K562 (cell line): ENCODE measurements around the gene PPEF2. TPM values are rescaled to one million over a fixed set of nuclear protein-coding genes. Genes with fewer than 3 reads are reported as not detected.

ENCODE experiments used
- BMI1 ChIP-seq: fragments of 150-350 bp; IDR thresholded peaks from 2 replicates; pipeline ENCODE4 v1.6.1; 2014; ENCODE audit warnings: low read length
- CC2D1A ChIP-seq: fragments of 450-650 bp; IDR thresholded peaks from 2 replicates; pipeline ENCODE4 v1.6.1; 2017; ENCODE audit warnings: mild to moderate bottlenecking
- DMBX1 ChIP-seq: fragments of 250-450 bp; sonication (Bioruptor Pico); IDR thresholded peaks from 2 replicates; pipeline ENCODE4 v1.8.0; 2022; ENCODE audit warnings: inconsistent platforms, mild to moderate bottlenecking, moderate library complexity, borderline replicate concordance
- ETV6 ChIP-seq, 3 experiments: fragments of 150-350 bp in 1 of 3; sonication (generic) in 1 of 3; formaldehyde crosslinking in 1 of 3; IDR thresholded peaks; 2 replicates each; pipeline versions ENCODE4 v1.6.1 to v1.8.0; 2014 to 2022; ENCODE audit warnings: borderline replicate concordance in 2 of 3, low read depth in 2 of 3, antibody characterized with exemption in 1 of 3, low read length in 1 of 3, mild to moderate bottlenecking in 1 of 3, missing genetic modification reagents in 1 of 3
- FOXO4 ChIP-seq: fragments of 450-650 bp; formaldehyde crosslinking; IDR thresholded peaks from 2 replicates; pipeline ENCODE4 v1.4.0; 2020; ENCODE audit warnings: mild to moderate bottlenecking, moderate library complexity
- HMGN3 ChIP-seq: IDR thresholded peaks from 2 replicates; pipeline ENCODE4 v1.6.1; 2011; ENCODE audit warnings: borderline replicate concordance, low read depth, mild to moderate bottlenecking, mixed read lengths, low read length; ENCODE audit not compliant: insufficient read length; ENCODE audit errors: extremely low read depth
- KLF13 ChIP-seq: fragments of 450-650 bp; IDR thresholded peaks from 2 replicates; pipeline ENCODE4 v1.6.1; 2016; ENCODE audit warnings: missing genetic modification characterization, low read depth, mild to moderate bottlenecking, missing compliant biosample characterization, moderate library complexity, borderline replicate concordance
- MAZ ChIP-seq, 2 experiments: fragments of 450-650 bp in 1 of 2; sonication (generic) in 1 of 2; formaldehyde crosslinking; IDR thresholded peaks in 1 of 2; conservative IDR thresholded peaks in 1 of 2; 2 replicates each; pipeline versions ENCODE4 v1.4.0 to v1.5.0; 2020; ENCODE audit warnings: mild to moderate bottlenecking in 1 of 2, missing genetic modification reagents in 1 of 2
- NFRKB ChIP-seq: fragments of 450-650 bp; IDR thresholded peaks from 2 replicates; pipeline ENCODE4 v1.6.1; 2016; ENCODE audit warnings: low read depth
- NR4A1 ChIP-seq, 2 experiments: fragments of 250-450 bp in 1 of 2; fragments of 450-650 bp in 1 of 2; sonication (Bioruptor Pico) in 1 of 2; IDR thresholded peaks; 2 replicates each; pipeline versions ENCODE4 v1.4.0 to v1.6.1; 2016 to 2020; ENCODE audit warnings: mild to moderate bottlenecking in 2 of 2, missing compliant biosample characterization in 1 of 2, missing genetic modification characterization in 1 of 2, moderate library complexity in 1 of 2
- USF2 ChIP-seq: sonication (generic); formaldehyde crosslinking; IDR thresholded peaks from 2 replicates; pipeline ENCODE4 v1.5.0; 2020; ENCODE audit warnings: missing genetic modification reagents
- ZNF263 ChIP-seq: sonication (generic); formaldehyde crosslinking; IDR thresholded peaks from 2 replicates; pipeline ENCODE4 v1.8.0; 2022; ENCODE audit warnings: mild to moderate bottlenecking, missing genetic modification reagents, borderline replicate concordance
- ZNF695 ChIP-seq: fragments of 450-650 bp; formaldehyde crosslinking; IDR thresholded peaks from 2 replicates; pipeline ENCODE4 v1.4.0; 2020; ENCODE audit warnings: mild to moderate bottlenecking, moderate library complexity
- polyA plus RNA-seq, 8 experiments: library from polyadenylated mRNA; depleted of rRNA in 4 of 8; stranded (reverse) in 5 of 8; unstranded in 3 of 8; fragments of >200 nt; fragmentation: Nextera tagmentation in 2 of 8; fragmentation: Illumina TruSeq in 1 of 8; extraction: Ambion mirVana in 2 of 8; extraction: Trizol in 1 of 8; gene quantifications; 2 replicates each; pipeline versions ENCODE4 v1.2.1 to v1.2.3, GENCODE V29; 2011 to 2014; ENCODE audit warnings: inconsistent platforms in 1 of 8, missing spikeins in 1 of 8
- total RNA-seq, 7 experiments: library from RNA; depleted of rRNA in 6 of 7; stranded (reverse); fragments of >200 nt in 6 of 7; fragmentation: Illumina TruSeq in 2 of 7; extraction: Trizol in 2 of 7; gene quantifications; 2 replicates each; pipeline versions ENCODE4 v1.2.1 to v1.2.3, GENCODE V29; 2011 to 2021; ENCODE audit warnings: low replicate concordance in 1 of 7
- TF ChIP-seq, protein P1 (sequence below): sonication (generic); formaldehyde crosslinking; IDR thresholded peaks from 2 replicates; pipeline ENCODE4 v1.8.1; 2023; ENCODE audit warnings: mild to moderate bottlenecking, missing genetic modification reagents
- TF ChIP-seq, protein P2 (sequence below): fragments of 450-650 bp; IDR thresholded peaks from 2 replicates; pipeline ENCODE4 v1.6.1; 2017; ENCODE audit warnings: antibody characterized with exemption
- TF ChIP-seq, protein P3 (sequence below): fragments of 150-350 bp; IDR thresholded peaks from 2 replicates; pipeline ENCODE4 v1.6.1; 2014; ENCODE audit warnings: low read depth, mild to moderate bottlenecking, low read length, borderline replicate concordance

Gene PPEF2
- total and polyA plus RNA-seq, 9 of the 15 experiments (the other 6 are each of a cell fraction or from before 2014, with no cell fraction given), result not detected

GRCh38 chr4:75940692-75941253 lies 38.5 kb upstream of the PPEF2 start, which contains the start of gene NAAA (continued):
- TF ChIP-seq KLF13 (no peak), MAZ (CRISPR knock-in tag; conservative IDR thresholded peaks at IDR 0.05 in 1 of 2, IDR thresholded peaks at IDR 0.05 in 1 of 2) (0 out of 4 replicates have a peak, but pooled peaks of 1 of the 2 experiments have one; percentile 29), ZNF695 (no peak), DMBX1 (no peak), USF2 (CRISPR knock-in tag) (no peak), BMI1 (no peak), NFRKB (no peak), CC2D1A (no peak), NR4A1 (CRISPR knock-in tag; IDR thresholded peaks at IDR 0.05) (no peak), NR4A1 (tag; IDR thresholded peaks at IDR 0.05) (no peak), ZNF263 (CRISPR knock-in tag) (no peak), FOXO4 (CRISPR knock-in tag) (no peak), ETV6 (IDR thresholded peaks at IDR 0.05; ENCODE audit: borderline replicate concordance in 1 of 2, low read depth in 2 of 2, low read length in 1 of 2) (no peak), ETV6 (CRISPR knock-in tag; IDR thresholded peaks at IDR 0.05; ENCODE audit: borderline replicate concordance) (no peak), HMGN3 (no peak)
- TF ChIP-seq, protein P1, sequence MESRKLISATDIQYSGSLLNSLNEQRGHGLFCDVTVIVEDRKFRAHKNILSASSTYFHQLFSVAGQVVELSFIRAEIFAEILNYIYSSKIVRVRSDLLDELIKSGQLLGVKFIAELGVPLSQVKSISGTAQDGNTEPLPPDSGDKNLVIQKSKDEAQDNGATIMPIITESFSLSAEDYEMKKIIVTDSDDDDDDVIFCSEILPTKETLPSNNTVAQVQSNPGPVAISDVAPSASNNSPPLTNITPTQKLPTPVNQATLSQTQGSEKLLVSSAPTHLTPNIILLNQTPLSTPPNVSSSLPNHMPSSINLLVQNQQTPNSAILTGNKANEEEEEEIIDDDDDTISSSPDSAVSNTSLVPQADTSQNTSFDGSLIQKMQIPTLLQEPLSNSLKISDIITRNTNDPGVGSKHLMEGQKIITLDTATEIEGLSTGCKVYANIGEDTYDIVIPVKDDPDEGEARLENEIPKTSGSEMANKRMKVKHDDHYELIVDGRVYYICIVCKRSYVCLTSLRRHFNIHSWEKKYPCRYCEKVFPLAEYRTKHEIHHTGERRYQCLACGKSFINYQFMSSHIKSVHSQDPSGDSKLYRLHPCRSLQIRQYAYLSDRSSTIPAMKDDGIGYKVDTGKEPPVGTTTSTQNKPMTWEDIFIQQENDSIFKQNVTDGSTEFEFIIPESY, result no peak
- TF ChIP-seq, protein P2, sequence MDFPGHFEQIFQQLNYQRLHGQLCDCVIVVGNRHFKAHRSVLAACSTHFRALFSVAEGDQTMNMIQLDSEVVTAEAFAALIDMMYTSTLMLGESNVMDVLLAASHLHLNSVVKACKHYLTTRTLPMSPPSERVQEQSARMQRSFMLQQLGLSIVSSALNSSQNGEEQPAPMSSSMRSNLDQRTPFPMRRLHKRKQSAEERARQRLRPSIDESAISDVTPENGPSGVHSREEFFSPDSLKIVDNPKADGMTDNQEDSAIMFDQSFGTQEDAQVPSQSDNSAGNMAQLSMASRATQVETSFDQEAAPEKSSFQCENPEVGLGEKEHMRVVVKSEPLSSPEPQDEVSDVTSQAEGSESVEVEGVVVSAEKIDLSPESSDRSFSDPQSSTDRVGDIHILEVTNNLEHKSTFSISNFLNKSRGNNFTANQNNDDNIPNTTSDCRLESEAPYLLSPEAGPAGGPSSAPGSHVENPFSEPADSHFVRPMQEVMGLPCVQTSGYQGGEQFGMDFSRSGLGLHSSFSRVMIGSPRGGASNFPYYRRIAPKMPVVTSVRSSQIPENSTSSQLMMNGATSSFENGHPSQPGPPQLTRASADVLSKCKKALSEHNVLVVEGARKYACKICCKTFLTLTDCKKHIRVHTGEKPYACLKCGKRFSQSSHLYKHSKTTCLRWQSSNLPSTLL, result no peak
- TF ChIP-seq, protein P3, sequence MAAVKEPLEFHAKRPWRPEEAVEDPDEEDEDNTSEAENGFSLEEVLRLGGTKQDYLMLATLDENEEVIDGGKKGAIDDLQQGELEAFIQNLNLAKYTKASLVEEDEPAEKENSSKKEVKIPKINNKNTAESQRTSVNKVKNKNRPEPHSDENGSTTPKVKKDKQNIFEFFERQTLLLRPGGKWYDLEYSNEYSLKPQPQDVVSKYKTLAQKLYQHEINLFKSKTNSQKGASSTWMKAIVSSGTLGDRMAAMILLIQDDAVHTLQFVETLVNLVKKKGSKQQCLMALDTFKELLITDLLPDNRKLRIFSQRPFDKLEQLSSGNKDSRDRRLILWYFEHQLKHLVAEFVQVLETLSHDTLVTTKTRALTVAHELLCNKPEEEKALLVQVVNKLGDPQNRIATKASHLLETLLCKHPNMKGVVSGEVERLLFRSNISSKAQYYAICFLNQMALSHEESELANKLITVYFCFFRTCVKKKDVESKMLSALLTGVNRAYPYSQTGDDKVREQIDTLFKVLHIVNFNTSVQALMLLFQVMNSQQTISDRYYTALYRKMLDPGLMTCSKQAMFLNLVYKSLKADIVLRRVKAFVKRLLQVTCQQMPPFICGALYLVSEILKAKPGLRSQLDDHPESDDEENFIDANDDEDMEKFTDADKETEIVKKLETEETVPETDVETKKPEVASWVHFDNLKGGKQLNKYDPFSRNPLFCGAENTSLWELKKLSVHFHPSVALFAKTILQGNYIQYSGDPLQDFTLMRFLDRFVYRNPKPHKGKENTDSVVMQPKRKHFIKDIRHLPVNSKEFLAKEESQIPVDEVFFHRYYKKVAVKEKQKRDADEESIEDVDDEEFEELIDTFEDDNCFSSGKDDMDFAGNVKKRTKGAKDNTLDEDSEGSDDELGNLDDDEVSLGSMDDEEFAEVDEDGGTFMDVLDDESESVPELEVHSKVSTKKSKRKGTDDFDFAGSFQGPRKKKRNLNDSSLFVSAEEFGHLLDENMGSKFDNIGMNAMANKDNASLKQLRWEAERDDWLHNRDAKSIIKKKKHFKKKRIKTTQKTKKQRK, result no peak
